ENCODE results near the gene ZDHHC18.

DNA sequence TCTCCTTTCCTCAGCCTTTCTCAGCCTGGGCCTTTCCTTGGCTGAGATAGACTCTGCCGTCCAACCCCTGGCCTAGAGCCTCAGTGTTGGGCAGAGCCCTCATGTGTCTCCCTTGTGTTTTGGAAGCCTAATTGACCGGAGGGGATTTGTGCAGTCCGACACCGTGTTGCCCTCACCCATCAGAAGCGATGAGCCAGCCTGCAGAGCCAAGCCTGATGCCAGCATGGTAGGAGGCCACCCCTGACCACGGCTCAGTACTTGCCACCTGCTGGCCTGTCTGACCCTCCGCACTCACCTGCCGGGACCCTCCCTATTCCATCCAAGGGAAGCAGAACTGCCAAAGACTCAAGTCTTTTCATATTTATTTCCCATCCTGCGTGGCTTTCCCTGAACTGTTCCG is 27.1 kb downstream of the ZDHHC18 start:
- TF ChIP-seq, protein P1, sequence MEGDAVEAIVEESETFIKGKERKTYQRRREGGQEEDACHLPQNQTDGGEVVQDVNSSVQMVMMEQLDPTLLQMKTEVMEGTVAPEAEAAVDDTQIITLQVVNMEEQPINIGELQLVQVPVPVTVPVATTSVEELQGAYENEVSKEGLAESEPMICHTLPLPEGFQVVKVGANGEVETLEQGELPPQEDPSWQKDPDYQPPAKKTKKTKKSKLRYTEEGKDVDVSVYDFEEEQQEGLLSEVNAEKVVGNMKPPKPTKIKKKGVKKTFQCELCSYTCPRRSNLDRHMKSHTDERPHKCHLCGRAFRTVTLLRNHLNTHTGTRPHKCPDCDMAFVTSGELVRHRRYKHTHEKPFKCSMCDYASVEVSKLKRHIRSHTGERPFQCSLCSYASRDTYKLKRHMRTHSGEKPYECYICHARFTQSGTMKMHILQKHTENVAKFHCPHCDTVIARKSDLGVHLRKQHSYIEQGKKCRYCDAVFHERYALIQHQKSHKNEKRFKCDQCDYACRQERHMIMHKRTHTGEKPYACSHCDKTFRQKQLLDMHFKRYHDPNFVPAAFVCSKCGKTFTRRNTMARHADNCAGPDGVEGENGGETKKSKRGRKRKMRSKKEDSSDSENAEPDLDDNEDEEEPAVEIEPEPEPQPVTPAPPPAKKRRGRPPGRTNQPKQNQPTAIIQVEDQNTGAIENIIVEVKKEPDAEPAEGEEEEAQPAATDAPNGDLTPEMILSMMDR (IDR thresholded peaks at IDR 0.05), result no peak
- TF ChIP-seq POLR2AphosphoS5 (IDR thresholded peaks at IDR 0.05) (no peak), EP300 (IDR thresholded peaks at IDR 0.05) (no peak)
